ENCODE data around the gene SLC10A1.

SLC10A1 gene

GRCh38 chr14:69797573-69798338, 715 bp upstream of the SLC10A1 start:
- H3K4me3 ChIP-seq (replicated peaks; ENCODE audit: low read depth, low read length) = no peak overlapping the region
- no peak for DNase-seq (ENCODE audit: low read depth)
- no peak for TF ChIP-seq CTCF (IDR thresholded peaks at IDR 0.05; ENCODE audit: low read length, missing control alignments)

DNA sequence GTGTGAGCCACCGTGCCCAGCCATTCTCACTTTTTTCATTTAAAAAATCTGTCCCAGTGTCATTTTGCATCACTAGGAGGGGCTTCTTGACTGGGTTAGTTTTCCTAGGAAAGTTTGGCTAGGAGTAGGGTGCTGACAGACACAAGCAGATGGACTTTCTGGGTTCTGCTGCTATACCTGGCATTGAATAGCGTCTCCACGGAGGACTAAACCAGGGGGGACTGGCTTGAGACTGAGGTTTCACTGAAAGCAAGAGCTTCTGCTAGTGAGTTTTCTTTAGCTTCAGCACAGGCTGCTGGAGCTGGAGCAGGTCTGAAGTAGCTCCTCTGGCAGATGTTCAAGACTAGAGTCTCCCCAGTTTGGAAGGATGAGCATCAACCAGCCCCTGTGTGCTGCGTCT, 1.4 kb downstream of the SLC10A1 start:
- no peak for TF ChIP-seq CTCF (IDR thresholded peaks at IDR 0.05; ENCODE audit: low read length, missing control alignments)
- DNase-seq (ENCODE audit: low read depth) = no peak
- H3K4me3 ChIP-seq (replicated peaks; ENCODE audit: low read depth, low read length) = no peak overlapping the region

GRCh38 chr14:69794791-69795190, 2.2 kb downstream of the SLC10A1 start:
- TF ChIP-seq CTCF (IDR thresholded peaks at IDR 0.05; ENCODE audit: low read length, missing control alignments) = no peak
- H3K4me3 ChIP-seq (replicated peaks; ENCODE audit: low read depth, low read length) = no peak overlapping the region
- DNase-seq (ENCODE audit: low read depth) = no peak

DNA sequence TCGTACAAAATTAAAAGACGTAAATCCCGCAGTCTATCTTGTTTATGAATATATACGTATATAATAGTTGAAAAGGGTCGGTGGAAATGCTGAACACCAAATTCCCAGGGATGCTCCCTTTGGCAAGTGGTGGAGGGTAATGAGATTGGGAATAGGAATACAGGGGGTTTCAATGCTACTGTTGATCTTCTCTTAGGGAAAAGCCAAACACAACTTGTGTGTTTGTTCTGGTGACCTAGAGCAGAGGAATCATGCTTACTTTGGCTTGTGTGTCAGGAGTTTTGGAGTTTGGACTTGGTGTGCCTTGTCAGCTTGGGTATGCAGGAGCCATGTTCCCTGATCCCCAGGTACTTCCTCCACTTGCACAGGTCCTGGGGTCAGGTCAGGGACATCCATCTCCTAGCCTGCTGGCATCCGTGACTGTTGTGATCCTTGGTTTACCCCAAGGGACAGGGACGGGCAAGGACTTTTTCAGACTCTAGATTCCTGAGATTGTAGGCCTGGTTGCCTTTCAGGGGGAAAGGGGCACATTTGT, 4.1 kb downstream of the SLC10A1 start:
- no peak overlapping the region for H3K4me3 ChIP-seq (replicated peaks; ENCODE audit: low read depth, low read length)
- DNase-seq (ENCODE audit: low read depth) = no peak
- TF ChIP-seq CTCF (IDR thresholded peaks at IDR 0.05; ENCODE audit: low read length, missing control alignments) = no peak

DNA sequence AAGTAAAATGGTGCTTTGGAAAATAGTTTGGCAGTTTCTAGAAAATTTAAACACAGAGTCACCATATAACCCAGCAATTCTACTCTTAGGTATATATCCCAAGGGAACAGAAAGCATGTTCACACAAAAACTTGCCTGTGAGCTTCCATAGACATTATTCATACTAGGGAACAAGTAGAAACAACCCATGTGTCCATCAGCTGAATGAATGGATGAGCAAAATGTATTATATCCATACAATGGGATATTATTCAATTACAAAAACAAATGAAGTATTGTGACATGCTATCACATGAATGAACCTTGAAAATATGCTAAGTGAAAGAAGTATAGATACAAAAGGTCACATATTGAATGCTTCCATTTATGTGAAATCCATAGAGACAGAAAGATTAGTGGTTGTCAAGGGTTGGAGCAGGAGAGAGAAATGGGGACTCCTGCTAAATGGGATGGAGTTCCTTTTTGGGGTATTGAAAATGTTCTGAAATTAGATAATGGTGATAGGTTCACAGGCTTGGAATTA, 7.9 kb downstream of the SLC10A1 start:
- H3K4me3 ChIP-seq (replicated peaks; ENCODE audit: low read depth, low read length) = no peak overlapping the region
- no peak for DNase-seq (ENCODE audit: low read depth)

GRCh38 chr14:69786603-69787002, 10.4 kb downstream of the SLC10A1 start:
- H3K4me3 ChIP-seq (replicated peaks; ENCODE audit: low read depth, low read length) = no peak overlapping the region
- no peak for DNase-seq (ENCODE audit: low read depth)
- TF ChIP-seq CTCF (IDR thresholded peaks at IDR 0.05; ENCODE audit: low read length, missing control alignments) = no peak

More for the DNA sequence above, 7.9 kb downstream of the SLC10A1 start:
- TF ChIP-seq CTCF (IDR thresholded peaks at IDR 0.05; ENCODE audit: low read length, missing control alignments) = no peak

Data from fibroblast of pulmonary artery (primary cell).